ENCODE results near the gene PCDHGB6.

DNA sequence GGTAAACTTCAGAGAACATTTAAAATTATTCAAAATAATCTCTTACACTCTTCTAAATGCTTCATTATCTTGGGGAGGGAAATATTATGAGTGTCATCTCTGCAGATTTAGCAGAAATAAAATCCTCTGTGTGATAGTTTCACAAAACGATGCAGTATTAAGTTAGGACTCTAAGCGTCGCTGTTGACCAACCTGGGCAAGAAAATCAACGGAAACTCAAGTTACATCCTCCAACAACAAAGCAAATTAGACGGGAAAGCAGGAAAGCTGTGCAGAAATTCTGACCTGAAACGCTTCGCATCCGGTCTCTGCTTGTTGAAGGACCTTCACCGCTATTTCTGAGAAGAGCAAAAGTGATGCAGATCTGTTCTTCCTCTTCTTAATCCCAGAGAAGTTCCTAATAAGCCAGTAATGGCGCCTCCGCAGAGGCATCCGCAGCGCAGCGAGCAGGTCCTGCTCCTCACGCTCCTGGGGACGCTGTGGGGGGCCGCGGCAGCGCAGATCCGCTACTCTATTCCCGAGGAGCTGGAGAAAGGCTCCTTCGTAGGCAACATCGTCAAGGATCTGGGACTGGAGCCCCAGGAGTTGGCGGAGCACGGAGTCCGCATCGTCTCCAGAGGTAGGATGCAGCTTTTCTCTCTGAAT is 34.0 kb upstream of the PCDHGB6 start, which contains the start of gene PCDHGA6:
- TF ChIP-seq EZH2 (IDR thresholded peaks at IDR 0.05; ENCODE audit: borderline replicate concordance) (no peak), EZH2phosphoT487 (IDR thresholded peaks at IDR 0.05; ENCODE audit: low read depth, severe bottlenecking, unreplicated experiment) (no peak)
- TF ChIP-seq, protein P1, sequence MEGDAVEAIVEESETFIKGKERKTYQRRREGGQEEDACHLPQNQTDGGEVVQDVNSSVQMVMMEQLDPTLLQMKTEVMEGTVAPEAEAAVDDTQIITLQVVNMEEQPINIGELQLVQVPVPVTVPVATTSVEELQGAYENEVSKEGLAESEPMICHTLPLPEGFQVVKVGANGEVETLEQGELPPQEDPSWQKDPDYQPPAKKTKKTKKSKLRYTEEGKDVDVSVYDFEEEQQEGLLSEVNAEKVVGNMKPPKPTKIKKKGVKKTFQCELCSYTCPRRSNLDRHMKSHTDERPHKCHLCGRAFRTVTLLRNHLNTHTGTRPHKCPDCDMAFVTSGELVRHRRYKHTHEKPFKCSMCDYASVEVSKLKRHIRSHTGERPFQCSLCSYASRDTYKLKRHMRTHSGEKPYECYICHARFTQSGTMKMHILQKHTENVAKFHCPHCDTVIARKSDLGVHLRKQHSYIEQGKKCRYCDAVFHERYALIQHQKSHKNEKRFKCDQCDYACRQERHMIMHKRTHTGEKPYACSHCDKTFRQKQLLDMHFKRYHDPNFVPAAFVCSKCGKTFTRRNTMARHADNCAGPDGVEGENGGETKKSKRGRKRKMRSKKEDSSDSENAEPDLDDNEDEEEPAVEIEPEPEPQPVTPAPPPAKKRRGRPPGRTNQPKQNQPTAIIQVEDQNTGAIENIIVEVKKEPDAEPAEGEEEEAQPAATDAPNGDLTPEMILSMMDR (IDR thresholded peaks at IDR 0.05; ENCODE audit: poor library complexity), result no peak
